Activated naive CD8-positive, alpha-beta T cell treated with anti-CD3 and anti-CD28 coated beads, Interleukin-2, amount 50 U/mL, for 16 hours (primary cell): Measurements from ENCODE around the gene CDK14.

Experiments
- DNase-seq: peaks from one replicate; pipeline ENCODE4 v3.0.0-alpha.2; 2020; ENCODE audit warnings: low read depth, low spot score

CDK14 gene

DNA sequence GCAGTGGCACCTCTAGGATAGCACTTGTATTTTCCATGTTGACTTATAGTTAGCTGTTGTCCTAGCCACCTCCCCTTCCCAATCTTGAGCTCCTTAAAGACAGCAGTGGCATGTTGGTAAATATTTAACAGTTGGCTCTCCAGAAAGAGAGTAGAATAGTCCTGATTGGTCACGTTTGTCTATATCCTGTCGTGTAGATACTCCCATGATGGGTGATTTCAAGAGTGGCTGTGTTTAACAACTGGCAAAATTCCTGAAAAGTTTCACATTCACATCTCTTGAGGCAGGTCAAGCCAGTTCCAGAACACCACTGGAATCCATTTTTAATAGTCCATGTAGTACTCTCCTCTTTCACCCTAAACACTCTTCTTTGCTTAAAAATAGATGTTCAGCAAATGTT is 599.9 kb downstream of the CDK14 start:
- no peak for DNase-seq

GRCh38 chr7:91198371-91198770 is 602.2 kb downstream of the CDK14 start:
- no peak for DNase-seq

DNA sequence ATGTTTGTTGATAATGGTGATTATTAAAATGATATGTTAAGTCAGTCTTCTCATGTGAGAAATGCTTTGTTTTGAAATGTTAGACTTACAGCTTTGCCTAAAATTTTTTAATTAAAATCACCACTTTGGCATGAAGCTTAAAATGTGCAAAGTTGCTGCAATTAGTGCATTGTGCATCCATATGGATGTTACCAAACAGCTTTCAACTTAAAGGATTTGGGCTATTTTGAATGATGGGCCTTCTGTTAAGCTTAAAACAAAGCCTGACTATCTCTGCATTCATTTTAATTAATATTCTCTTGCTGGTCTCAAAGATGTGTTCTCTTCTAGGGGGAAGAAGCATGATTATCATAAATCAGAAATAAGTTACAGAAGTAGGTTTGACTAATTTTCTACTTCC is 603.5 kb downstream of the CDK14 start:
- DNase-seq: no peak

DNA sequence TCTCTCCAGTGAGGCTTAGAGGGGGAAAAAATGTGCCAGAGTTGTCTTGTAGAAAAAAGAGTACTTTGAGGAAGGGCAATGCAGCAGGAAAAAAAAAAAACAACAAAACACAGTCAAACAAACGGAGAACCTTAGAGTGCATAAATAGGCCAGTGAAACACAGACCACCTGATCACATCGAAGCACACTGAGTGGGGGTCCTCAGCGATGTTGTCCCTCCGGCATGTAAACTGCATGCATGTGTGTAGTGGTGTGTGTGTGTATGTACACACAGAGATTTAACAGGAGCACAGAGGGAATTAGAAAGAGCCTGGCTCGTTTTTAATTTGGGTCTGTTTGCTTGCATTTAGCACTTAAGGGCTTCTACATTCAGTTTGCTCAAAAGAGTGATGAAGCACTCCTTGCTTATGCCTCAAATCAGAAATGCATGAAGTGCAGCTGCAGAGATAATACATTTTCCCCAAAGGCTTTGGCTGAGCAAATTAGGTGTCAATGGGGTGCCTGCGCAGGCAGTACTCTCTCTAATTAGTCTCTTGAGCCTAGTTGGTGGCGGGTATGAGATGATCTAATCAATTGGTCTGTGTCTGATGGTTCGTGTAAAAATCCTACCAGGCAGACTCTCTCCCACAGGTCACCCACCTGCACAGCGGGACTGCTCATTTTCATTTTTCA is 605.5 kb downstream of the CDK14 start:
- DNase-seq: no peak

GRCh38 chr7:91206361-91206960 is 610.3 kb downstream of the CDK14 start:
- no peak for DNase-seq

DNA sequence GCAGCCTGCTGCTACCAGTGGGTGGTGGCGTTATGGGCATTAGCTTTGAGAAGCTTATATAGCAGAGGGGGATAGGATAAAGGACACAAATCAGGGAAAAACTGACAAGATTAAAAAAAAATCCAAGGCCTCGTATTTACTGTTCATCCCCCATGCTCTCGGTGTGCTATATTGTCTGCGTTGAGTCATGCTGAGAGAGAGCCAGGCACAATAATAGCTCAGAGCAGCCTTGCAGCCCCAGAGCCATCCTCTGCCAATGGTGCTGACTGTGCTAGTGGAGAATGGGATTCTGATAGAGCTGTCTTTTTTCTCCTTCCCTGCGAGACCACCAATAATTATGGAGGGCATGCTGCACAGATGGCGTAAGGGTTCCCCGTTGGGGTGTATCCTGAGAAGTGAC is 616.5 kb downstream of the CDK14 start:
- no peak for DNase-seq

DNA sequence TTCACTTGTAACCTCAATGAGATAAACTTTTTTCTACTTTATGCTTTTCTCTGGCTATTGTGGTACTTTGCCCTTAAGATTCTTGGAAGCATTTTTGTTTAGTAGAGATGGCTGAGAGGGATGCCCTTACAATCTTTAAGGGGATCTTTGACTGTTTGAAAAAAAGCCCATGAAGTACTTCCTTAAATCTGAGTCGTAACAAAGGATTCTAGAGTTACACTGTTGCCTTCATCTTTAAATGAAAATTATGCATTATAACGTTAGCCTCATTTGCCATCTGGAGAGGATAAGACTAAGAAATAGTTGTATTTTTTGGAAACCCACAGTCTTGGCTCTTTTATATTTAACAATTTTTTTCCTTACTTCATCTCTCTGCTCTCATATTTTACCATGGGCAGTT is 630.3 kb downstream of the CDK14 start:
- no peak for DNase-seq

DNA sequence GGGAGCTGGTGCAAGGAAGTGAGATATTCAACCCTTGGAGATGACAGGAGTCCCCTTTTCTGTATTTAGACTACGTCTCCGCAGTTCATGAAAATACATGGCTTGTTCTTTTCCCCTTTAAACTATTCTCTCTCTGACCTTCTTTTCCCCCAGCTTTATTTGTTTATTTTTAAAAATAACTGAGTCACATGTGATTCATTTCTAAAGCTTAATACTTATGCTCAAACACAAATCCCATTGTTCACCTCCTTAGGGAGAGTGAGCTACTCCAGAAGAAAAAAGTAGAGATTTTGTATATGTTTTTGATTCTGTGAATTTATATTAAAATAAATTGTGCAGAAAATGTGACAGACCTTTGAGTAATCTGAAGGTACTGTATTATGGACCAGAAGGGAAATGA is 632.2 kb downstream of the CDK14 start:
- DNase-seq: no peak

- no peak for DNase-seq
Observed at GRCh38 chr7:91228927-91229558, 632.9 kb downstream of the CDK14 start.

DNA sequence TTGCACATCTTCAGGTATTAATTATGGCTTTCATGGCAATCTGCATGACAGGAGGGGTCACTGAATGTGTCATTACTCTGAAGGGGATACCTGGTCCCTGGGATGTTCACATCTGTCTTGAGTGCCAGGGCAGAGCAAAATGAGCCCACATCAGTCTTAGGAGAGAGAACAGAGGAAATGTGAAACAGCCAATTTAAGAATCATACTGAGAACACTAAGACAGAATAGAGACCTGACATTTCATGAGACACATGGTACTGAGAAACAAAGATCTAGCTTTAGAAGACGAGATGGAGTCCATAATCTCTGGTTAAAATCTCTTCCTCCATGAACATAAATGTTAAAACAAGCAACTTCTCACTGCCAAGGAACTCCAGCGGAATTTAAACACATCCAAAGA is 634.0 kb downstream of the CDK14 start:
- no peak for DNase-seq

DNA sequence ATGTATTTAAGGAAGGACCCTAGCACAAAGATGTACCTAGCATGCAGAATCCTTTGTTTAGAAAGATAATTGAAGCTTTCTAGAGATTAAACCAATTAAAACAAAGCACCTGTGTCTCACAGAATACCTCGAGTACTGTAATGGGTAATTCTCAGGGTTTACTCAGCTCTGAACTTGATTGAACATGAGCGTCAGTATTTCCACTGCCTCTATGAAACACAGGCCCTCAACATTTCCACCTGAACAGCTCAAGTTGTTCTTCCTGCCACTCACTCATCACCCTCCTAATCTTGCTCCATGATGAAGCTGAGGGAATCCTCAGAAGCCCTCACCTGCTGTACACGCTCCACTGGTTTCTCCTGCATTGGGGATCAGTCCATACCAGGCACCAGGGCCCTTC is 634.4 kb downstream of the CDK14 start:
- DNase-seq: no peak

GRCh38 chr7:91233212-91233611 is 637.1 kb downstream of the CDK14 start:
- DNase-seq: no peak

DNA sequence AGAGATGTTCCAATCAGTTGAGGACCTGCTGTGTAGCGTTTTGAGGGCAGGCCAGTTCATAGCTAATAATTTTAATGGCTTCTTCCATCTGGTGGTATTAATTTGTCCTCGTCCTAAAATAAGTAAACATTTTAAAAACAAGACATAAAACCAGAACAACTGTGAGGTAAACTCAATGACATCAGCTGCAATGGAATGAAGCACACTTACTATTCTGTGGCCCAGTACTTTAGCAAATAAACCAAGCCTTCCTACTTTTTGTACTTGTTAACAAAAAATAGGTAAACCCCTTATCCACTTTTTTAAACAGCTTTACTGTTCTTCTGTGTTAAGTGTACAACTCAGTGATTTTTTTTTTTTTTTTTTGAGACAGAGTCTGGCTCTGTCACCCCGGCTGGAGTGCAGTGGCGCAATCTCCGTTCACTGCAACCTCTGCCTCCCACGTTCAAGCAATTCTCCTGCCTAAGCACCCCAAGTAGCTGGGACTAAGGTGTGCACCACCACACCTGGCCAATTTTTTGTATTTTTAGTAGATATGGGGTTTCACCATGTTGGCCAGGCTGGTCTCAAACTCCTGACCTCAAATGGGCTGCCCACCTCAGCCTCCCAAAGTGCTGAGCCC is 639.2 kb downstream of the CDK14 start:
- DNase-seq: no peak

- DNase-seq: no peak
Observed at GRCh38 chr7:91239171-91239604, 643.1 kb downstream of the CDK14 start.

DNA sequence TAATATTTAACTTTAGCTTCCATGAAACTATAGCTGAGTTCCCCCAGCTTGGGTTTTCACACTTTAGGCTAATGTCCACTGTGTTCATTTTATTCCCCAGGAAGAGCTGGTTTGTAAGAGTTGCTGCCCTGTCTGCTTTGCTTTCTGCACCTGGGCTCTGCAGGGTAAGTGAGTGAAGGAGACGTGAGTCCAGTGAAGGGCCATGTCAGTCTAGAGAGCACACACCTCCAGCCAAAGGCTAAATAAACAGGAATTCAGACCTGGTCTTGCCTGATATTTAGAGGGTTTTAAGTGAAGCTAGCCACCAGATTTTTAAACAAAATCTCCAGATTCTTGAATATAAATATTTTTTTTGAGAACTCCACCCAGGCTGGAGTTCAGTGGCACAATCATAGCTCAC is 643.7 kb downstream of the CDK14 start:
- DNase-seq: no peak

- DNase-seq: no peak
Observed at GRCh38 chr7:91240376-91240941, 644.3 kb downstream of the CDK14 start.

GRCh38 chr7:91242097-91242844 is 646.1 kb downstream of the CDK14 start:
- DNase-seq: no peak

DNA sequence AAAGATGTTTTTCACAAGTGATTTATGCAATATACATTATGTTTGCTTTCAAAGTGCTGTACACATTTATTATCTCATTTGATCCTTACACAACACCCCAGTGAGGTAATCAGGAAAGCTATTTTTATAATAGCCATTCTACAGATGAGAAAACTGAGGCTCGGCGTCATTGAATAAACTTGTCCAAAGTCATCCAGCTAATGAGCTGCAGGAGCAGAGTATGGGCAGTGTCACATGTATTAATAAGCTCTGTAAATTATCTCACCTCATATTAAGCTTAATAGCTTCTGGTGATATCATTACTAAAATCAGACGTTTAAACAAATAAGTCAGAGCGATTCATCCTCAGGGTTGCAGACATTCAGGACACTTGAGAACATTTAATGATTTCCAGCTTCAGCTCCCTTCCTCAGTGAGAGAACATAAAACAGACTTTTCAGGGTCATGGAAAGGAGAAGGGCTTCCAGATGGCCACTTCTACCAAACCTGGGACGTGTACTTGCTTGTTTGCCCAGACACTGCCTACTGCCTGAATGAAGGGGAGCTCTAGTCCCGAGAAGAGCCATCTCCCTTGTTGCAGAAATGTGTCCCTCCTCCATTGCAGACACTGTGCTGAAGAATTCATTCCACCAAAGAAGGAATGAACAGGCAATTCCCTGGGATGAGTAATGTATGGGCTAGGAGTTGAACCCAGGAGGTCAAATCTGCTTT is 647.6 kb downstream of the CDK14 start:
- DNase-seq: no peak

DNA sequence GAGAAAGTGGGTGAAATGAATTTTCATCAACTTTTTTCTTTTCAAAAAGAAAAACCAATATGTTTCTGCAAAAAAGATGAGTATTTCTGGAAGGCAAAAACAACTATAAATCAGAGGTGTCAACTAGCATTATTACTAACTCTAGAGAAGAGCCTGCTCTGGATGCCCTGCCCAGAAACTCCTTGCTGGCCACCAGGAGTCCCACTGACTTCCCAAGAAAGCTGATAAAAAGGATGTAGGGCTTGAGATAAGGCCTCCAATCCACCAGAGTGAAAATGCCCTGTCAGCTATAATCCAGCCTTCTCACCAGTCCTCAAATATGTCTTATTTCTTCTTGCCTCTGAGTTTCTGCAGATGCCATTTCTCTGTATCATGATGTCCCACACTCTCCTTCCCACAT is 651.4 kb downstream of the CDK14 start:
- no peak for DNase-seq

- no peak for DNase-seq
Observed at GRCh38 chr7:91248996-91249395, 652.9 kb downstream of the CDK14 start.
